ENCODE results near the gene PDCD6IP.
"Not testable (repeated sequence)": the region's sequence is repeated elsewhere in the genome, so short reads cannot be mapped to it uniquely, and the experiment has no call there.

The PDCD6IP gene

DNA sequence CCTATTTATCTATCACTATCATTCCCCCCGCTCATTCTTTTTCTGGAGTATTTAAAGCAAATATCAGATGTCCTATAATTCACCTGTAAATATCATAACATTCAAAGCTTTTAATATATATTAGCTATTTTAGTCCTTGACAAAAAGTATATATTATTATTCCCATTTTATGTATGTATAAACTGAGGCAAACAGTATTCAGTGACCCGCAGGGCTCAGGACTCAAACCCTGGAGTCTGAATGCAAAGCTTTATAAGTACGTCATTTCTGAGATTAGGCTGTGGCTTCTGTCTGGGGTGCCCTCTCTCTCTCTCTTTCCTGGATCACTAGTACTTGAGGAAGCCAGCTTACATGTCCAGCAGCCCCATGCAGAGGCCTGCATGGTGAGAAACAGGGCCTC, 20.4 kb upstream of the PDCD6IP start:
- no peaks in the 10 kb centered on the region for H3K36me3 ChIP-seq (ENCODE audit: insufficient read depth, low read length)
- H3K4me1 ChIP-seq (ENCODE audit: insufficient read depth, low read length) = no peaks in the 10 kb centered on the region
- H3K27me3 ChIP-seq (ENCODE audit: insufficient read depth, low read length) = no peaks in the 10 kb centered on the region
- H3K4me3 ChIP-seq (ENCODE audit: low read length) = no peak overlapping the region
- H3K9ac ChIP-seq (ENCODE audit: low read depth, low read length) = no peak overlapping the region
- H3K9me3 ChIP-seq (ENCODE audit: insufficient read depth, low read depth, low read length) = no peaks in the 10 kb centered on the region
- 100% methylated on average over 3 of the region's 3 CpGs for WGBS
- H3K27ac ChIP-seq (ENCODE audit: low read depth, low read length) = no peak overlapping the region

DNA sequence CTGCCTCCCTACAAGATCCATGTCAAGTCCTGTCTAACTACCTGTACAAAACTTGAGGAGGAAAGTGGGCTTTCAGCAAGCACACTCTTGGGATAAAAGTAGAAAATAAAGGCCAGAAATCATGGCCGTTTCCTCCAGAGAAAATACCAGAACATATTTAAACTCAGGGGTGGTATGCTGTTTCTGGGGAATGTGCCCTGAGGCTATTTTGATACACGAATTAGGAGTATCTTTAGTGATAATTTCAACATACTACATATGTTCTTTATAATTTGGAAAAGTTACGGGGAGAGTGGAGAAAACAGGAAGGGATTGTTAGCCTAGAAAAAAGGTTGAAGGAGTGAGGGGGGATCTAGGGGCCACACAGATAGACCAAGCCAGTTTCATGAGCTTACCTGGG, 18.7 kb upstream of the PDCD6IP start:
- no peak overlapping the region for H3K27ac ChIP-seq (ENCODE audit: low read depth, low read length)
- 98% methylated on average over 2 of the region's 3 CpGs for WGBS
- no peak overlapping the region for H3K9ac ChIP-seq (ENCODE audit: low read depth, low read length)
- H3K4me3 ChIP-seq (ENCODE audit: low read length) = no peak overlapping the region
- no peaks in the 10 kb centered on the region for H3K27me3 ChIP-seq (ENCODE audit: insufficient read depth, low read length)
- H3K36me3 ChIP-seq (ENCODE audit: insufficient read depth, low read length) = no peaks in the 10 kb centered on the region
- no peaks in the 10 kb centered on the region for H3K9me3 ChIP-seq (ENCODE audit: insufficient read depth, low read depth, low read length)
- H3K4me1 ChIP-seq (ENCODE audit: insufficient read depth, low read length) = no peaks in the 10 kb centered on the region

DNA sequence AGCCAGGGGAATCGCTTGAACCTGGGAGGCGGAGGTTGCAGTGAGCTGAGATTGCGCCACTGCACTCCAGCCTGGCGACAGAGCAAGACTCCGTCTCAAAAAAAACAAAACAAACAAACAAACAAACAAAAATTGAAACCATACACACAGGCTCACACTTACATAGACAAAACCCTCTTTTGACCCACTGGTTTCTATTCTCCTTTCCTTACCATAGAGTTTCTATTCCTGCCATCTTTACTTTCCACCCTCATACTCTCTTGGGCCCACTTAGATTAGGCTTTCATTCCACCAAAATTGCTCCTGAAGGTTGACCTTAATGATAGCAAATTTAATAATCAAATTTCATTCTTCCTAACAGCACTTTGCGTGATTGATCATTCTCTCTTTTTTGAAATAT, 17.0 kb upstream of the PDCD6IP start:
- H3K27ac ChIP-seq (ENCODE audit: low read depth, low read length); H3K9me3 ChIP-seq (ENCODE audit: insufficient read depth, low read depth, low read length); H3K4me1 ChIP-seq (ENCODE audit: insufficient read depth, low read length); H3K4me3 ChIP-seq (ENCODE audit: low read length); H3K36me3 ChIP-seq (ENCODE audit: insufficient read depth, low read length); H3K27me3 ChIP-seq (ENCODE audit: insufficient read depth, low read length); H3K9ac ChIP-seq (ENCODE audit: low read depth, low read length): not testable (repeated sequence)
- 96% methylated on average over 6 of the region's 6 CpGs for WGBS

DNA sequence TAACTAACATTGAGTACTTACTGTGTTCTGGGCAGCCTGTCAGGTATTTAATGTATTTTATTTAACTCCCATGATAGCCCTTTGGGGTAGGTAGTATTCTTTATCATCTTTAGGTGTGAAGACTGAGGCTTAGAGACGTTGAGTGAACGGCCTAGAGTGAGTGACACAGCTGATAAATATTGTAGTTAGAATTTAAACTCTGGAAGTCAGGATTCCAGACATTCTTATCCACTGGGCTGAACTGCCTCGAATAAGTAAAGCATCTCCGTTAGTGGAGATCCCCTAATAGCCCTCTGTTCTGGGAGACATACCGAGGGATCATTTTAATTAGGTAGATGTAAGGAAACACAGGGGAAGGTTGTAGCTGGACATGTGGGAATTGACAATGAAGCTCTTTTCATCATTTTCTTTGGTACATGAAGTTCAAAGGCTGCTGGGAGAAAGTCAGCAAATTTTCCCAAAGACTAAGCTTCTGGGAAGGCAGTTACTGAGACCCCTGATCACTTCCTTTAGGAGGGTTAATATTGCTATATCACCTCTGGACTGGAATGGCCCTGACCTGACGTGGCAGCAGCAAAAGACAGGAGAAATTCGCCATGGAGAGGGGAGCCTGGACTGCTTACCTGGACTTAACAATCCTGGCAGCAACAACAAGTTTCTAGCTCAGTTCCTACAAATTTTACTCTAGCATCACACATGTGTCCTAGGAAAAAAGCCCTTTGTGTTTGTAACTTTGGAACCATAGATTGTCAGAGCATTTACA, 11.7 kb upstream of the PDCD6IP start:
- no peaks in the 10 kb centered on the region for H3K9me3 ChIP-seq (ENCODE audit: insufficient read depth, low read depth, low read length)
- H3K4me1 ChIP-seq (ENCODE audit: insufficient read depth, low read length) = peaks cover 20% of the 10 kb centered on the region
- H3K4me3 ChIP-seq (ENCODE audit: low read length) = peak overlapping the region; percentile 32
- peaks cover 22% of the 10 kb centered on the region; the same call in 1 of the 2 replicates for H3K27me3 ChIP-seq (ENCODE audit: insufficient read depth, low read length)
- no peaks in the 10 kb centered on the region for H3K36me3 ChIP-seq (ENCODE audit: insufficient read depth, low read length)
- no peak overlapping the region for H3K27ac ChIP-seq (ENCODE audit: low read depth, low read length)
- peak overlapping the region; percentile 12; the same call in 1 of the 2 replicates for H3K9ac ChIP-seq (ENCODE audit: low read depth, low read length)
- WGBS = 71% methylated on average over 7 of the region's 7 CpGs

DNA sequence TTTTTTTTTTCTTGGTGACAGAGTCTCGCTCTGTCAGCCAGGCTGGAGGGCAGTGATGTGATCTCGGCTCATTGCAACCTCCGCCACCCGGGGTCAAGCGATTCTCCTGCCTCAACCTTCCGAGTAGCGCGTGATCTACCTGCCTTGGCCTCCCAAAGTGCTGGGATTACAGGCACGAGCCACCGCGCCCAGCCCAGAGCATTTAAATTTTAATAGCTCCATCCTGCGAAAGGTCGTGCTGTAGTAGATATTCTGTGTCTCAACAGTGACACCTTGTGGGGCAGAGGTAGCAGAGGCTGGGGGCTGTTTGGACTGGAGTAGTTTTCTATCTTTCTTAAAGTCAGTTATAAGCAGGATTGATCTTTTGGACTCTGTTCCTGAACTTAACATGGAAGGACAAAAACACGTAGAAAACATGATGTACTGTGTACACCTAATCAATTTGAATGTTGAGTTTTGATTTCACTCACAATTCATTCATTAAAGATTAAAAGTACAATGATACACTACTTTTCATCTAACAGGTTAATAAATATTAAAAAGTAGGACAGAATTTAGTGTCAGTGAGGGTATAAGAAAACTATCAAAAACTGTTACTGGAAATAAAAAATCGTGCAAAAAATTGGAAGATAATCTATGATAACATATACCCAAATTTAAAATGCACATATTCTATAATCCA, 11.0 kb upstream of the PDCD6IP start:
- H3K27ac ChIP-seq (ENCODE audit: low read depth, low read length) = no peak overlapping the region
- H3K27me3 ChIP-seq (ENCODE audit: insufficient read depth, low read length) = peaks cover 22% of the 10 kb centered on the region; the same call in 1 of the 2 replicates
- no peaks in the 10 kb centered on the region for H3K36me3 ChIP-seq (ENCODE audit: insufficient read depth, low read length)
- WGBS = 7% methylated on average over 13 of the region's 15 CpGs
- no peaks in the 10 kb centered on the region for H3K9me3 ChIP-seq (ENCODE audit: insufficient read depth, low read depth, low read length)
- peak overlapping the region; percentile 12; the same call in 1 of the 2 replicates for H3K9ac ChIP-seq (ENCODE audit: low read depth, low read length)
- H3K4me3 ChIP-seq (ENCODE audit: low read length) = peak overlapping the region; percentile 32
- H3K4me1 ChIP-seq (ENCODE audit: insufficient read depth, low read length) = peaks cover 20% of the 10 kb centered on the region

DNA sequence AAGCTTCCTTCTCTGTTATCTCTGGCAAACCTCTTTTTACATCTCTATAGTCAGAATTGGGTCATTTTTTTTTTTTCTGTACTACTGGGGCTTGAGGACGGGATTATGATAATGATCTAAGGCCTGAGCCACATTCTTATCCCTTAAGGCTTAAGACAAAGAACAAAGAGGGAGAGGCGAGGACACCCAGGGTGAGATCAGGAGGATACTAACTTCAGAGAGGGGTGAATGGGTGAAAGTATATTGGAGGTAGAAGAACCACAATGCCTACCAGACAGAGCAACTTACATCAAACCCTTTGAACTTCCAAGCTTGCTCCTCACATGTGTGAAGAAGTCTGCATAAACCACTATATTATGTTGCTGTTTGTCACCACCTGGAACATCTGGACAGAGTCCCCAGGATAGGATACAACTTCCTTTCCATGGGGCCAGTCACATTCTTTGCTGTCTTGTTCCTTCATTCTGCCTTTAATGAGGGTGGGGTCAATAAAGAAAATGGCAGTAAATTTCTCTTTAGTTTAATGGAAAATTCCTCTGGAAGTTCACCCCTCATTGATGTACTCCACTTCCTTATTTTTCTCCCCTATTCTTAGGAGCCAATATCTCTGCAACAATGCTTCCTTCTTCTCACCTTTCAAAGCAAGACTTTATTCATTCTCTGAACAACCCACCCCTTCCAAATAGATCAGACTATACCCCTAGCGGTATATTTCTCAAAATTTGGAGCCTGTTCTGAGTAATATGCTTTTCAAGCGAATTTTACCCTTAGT, 9.1 kb upstream of the PDCD6IP start:
- Histone ChIP-seq H3K9ac (ENCODE audit: low read depth, low read length) (no peak overlapping the region), H3K9me3 (ENCODE audit: insufficient read depth, low read depth, low read length) (no peaks in the 10 kb centered on the region), H3K36me3 (ENCODE audit: insufficient read depth, low read length) (no peaks in the 10 kb centered on the region), H3K27ac (ENCODE audit: low read depth, low read length) (no peak overlapping the region), H3K4me3 (ENCODE audit: low read length) (no peak overlapping the region), H3K27me3 (ENCODE audit: insufficient read depth, low read length) (peaks cover 22% of the 10 kb centered on the region; the same call in 1 of the 2 replicates), H3K4me1 (ENCODE audit: insufficient read depth, low read length) (peaks cover 20% of the 10 kb centered on the region)
- 48% methylated on average over 4 of the region's 4 CpGs for WGBS

DNA sequence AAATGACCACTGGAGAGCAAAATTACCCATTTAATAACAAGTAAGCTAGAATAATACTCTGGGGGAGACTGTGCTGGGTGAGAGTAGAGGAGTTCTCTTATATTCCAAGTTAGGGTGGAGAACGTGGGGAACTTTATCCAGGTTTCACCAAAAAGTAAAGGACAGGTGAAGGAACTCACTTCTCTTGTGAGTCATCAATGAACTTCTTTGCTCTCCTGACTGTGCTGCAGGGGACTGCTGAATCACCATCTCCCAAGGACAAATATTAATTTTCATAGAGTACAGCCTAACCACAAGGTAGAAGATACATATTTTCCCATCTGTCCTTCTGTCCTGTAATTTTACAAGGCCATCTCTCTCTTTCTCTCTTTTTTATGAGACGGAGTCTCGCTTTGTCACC, 8.3 kb upstream of the PDCD6IP start:
- Histone ChIP-seq H3K27me3 (ENCODE audit: insufficient read depth, low read length) (peaks cover 22% of the 10 kb centered on the region; the same call in 1 of the 2 replicates), H3K36me3 (ENCODE audit: insufficient read depth, low read length) (no peaks in the 10 kb centered on the region), H3K9me3 (ENCODE audit: insufficient read depth, low read depth, low read length) (no peaks in the 10 kb centered on the region), H3K4me1 (ENCODE audit: insufficient read depth, low read length) (peaks cover 20% of the 10 kb centered on the region), H3K4me3 (ENCODE audit: low read length) (no peak overlapping the region), H3K9ac (ENCODE audit: low read depth, low read length) (no peak overlapping the region), H3K27ac (ENCODE audit: low read depth, low read length) (no peak overlapping the region)
- WGBS = 93% methylated on average over 3 of the region's 3 CpGs

DNA sequence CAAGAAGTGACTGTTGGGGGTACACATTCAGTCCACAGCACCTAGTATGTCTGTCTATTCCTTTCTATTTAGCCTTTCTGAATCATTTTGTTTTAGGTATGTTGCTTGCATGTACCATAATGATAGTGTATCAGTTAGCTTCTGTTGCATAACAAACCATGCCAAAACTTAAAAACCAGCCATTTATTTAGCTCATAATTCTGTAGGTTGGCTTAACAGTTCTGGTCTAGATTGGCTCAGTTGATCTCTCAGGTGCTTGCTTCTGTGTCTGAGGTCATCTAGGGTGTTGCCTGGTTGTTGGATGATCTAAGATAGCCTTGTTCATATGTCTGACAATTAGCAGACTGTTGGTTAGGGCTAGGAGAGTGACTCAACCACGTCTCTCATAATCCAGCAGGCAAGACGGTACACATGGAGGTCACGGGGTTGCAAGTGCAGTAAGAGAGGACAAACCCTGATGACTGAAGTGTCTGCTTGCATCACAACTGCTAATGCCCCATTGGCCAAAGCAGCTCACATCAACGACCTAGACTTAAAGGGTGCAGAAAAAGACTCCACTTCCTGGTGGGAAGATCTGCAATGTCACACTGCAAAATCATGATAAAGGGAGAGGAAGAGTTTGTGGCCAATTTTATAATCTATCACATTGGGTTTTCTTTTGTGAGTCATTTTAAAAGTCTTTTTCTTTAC, 6.8 kb upstream of the PDCD6IP start:
- H3K4me3 ChIP-seq (ENCODE audit: low read length) = no peak overlapping the region
- peaks cover 20% of the 10 kb centered on the region; the same call in 1 of the 2 replicates for H3K27me3 ChIP-seq (ENCODE audit: insufficient read depth, low read length)
- H3K36me3 ChIP-seq (ENCODE audit: insufficient read depth, low read length) = no peaks in the 10 kb centered on the region
- peaks cover 17% of the 10 kb centered on the region for H3K4me1 ChIP-seq (ENCODE audit: insufficient read depth, low read length)
- no peak overlapping the region for H3K9ac ChIP-seq (ENCODE audit: low read depth, low read length)
- H3K9me3 ChIP-seq (ENCODE audit: insufficient read depth, low read depth, low read length) = no peaks in the 10 kb centered on the region
- no peak overlapping the region for H3K27ac ChIP-seq (ENCODE audit: low read depth, low read length)
- 92% methylated on average over 4 of the region's 4 CpGs for WGBS

DNA sequence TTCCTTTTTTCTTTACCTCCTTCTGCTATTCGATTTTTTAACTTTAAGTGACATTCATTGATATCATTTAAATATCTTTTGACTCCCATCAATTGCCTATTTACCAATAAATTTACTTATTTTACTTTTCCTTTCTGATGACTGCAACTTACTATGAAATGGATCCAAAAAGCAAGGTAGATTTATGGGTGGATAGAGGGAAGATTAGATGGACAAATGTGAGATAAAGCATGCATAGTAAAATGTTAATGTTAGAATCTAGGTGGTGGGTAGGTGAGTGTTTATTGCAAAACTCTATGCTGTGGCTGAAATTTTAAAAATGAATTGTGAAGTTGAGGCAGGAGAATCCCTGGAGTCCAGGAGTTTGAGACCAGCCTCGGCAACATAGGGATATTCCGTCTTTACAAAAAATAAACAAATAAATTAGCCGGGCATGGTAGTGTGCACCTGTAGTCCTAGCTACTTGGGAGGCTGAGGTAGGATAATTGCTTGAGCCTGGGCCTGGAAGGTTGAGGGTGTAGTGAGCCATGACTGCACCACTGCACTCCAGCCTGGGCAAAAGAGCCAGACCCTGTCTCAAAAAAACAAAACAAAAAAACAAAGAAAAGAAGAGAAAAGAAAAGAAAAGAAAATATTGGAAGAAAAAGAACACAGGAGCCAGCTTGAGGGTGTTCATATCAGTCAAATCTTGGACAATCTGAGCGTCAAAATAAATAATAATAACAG, 6.1 kb upstream of the PDCD6IP start:
- H3K4me1 ChIP-seq (ENCODE audit: insufficient read depth, low read length) = peaks cover 12% of the 10 kb centered on the region
- no peaks in the 10 kb centered on the region for H3K9me3 ChIP-seq (ENCODE audit: insufficient read depth, low read depth, low read length)
- WGBS = 95% methylated on average over 4 of the region's 5 CpGs
- no peak overlapping the region for H3K27ac ChIP-seq (ENCODE audit: low read depth, low read length)
- H3K27me3 ChIP-seq (ENCODE audit: insufficient read depth, low read length) = peaks cover 16% of the 10 kb centered on the region; the same call in 1 of the 2 replicates
- H3K9ac ChIP-seq (ENCODE audit: low read depth, low read length) = no peak overlapping the region
- no peaks in the 10 kb centered on the region for H3K36me3 ChIP-seq (ENCODE audit: insufficient read depth, low read length)
- H3K4me3 ChIP-seq (ENCODE audit: low read length) = no peak overlapping the region

DNA sequence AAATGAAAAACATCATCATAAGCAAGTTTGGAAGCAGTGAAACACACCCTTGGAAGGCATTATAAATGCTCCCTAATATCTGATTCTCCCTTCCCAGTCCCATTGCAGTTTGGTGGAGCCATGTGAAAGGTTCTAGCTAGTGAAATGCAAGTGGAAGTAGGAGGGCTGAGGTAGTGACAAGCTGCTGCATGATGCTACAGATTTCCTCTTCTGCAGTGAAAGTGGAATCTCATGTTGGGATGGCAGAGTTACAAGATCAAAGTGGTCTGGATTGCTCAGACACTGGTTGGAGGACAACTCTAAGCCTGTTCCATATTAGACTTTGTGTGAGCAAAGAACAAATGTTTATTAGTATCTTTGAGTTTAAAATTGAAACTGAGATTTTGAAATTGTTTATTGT, 3.3 kb upstream of the PDCD6IP start:
- Histone ChIP-seq H3K4me1 (ENCODE audit: insufficient read depth, low read length) (peaks cover 9% of the 10 kb centered on the region), H3K9ac (ENCODE audit: low read depth, low read length) (no peak overlapping the region), H3K27ac (ENCODE audit: low read depth, low read length) (no peak overlapping the region), H3K36me3 (ENCODE audit: insufficient read depth, low read length) (no peaks in the 10 kb centered on the region), H3K4me3 (ENCODE audit: low read length) (no peak overlapping the region), H3K27me3 (ENCODE audit: insufficient read depth, low read length) (peaks cover 5% of the 10 kb centered on the region; the same call in 1 of the 2 replicates), H3K9me3 (ENCODE audit: insufficient read depth, low read depth, low read length) (no peaks in the 10 kb centered on the region)

Measured in HUES64 (cell line).